K562 (cell line): ENCODE measurements around the gene LRRC43. TPM values are rescaled to one million over a fixed set of nuclear protein-coding genes. Genes with fewer than 3 reads are reported as not detected.

ENCODE experiments used
- DNMT1 ChIP-seq: fragments of 450-650 bp; IDR thresholded peaks from 2 replicates; pipeline ENCODE4 v1.6.1; 2016; ENCODE audit warnings: antibody characterized with exemption, mild to moderate bottlenecking
- EGR1 ChIP-seq: fragments of 450-650 bp; conservative IDR thresholded peaks from 2 replicates; pipeline ENCODE4 v1.6.1; 2017; ENCODE audit warnings: mild to moderate bottlenecking
- ERF ChIP-seq: fragments of 450-650 bp; formaldehyde crosslinking; IDR thresholded peaks from 2 replicates; pipeline ENCODE4 v1.4.0; 2020; ENCODE audit warnings: mild to moderate bottlenecking, mixed read lengths
- ETS2 ChIP-seq: IDR thresholded peaks from 2 replicates; pipeline ENCODE4 v1.6.1; 2016; ENCODE audit warnings: borderline replicate concordance, missing genetic modification characterization, mild to moderate bottlenecking, moderate library complexity, missing compliant biosample characterization; ENCODE audit not compliant: poor library complexity, severe bottlenecking
- KDM2B ChIP-seq: fragments of 250-450 bp; sonication (Bioruptor Pico); IDR thresholded peaks from 2 replicates; pipeline ENCODE4 v1.8.0; 2021; ENCODE audit warnings: mild to moderate bottlenecking, moderate library complexity
- NR2C1 ChIP-seq, 2 experiments: fragments of 450-650 bp; IDR thresholded peaks; 2 replicates each; pipeline ENCODE4 v1.6.1; 2017; ENCODE audit warnings: mild to moderate bottlenecking in 2 of 2, antibody characterized with exemption in 1 of 2, inconsistent platforms in 1 of 2, missing compliant biosample characterization in 1 of 2, missing genetic modification characterization in 1 of 2
- POLR3A ChIP-seq: IDR thresholded peaks from 2 replicates; pipeline ENCODE4 v1.6.1; 2011; ENCODE audit warnings: borderline replicate concordance, mild to moderate bottlenecking, moderate library complexity; ENCODE audit not compliant: insufficient read length, insufficient read depth; ENCODE audit errors: extremely low read depth
- RBM15 ChIP-seq: fragments of 200-400 bp; formaldehyde crosslinking; IDR thresholded peaks from 2 replicates; pipeline ENCODE4 v1.6.1; 2018; ENCODE audit warnings: mild to moderate bottlenecking, low read length, moderate library complexity; ENCODE audit not compliant: insufficient read depth
- SIN3B ChIP-seq: fragments of 450-650 bp; IDR thresholded peaks from 2 replicates; pipeline ENCODE4 v1.6.1; 2017; ENCODE audit warnings: low read depth, mild to moderate bottlenecking, moderate library complexity
- STAG1 ChIP-seq: sonication (generic); formaldehyde crosslinking; IDR thresholded peaks from 2 replicates; pipeline ENCODE4 v1.5.0; 2020; ENCODE audit warnings: missing genetic modification reagents, borderline replicate concordance
- TAF7 ChIP-seq: fragments of 450-650 bp; IDR thresholded peaks from 2 replicates; pipeline ENCODE4 v1.6.1; 2016; ENCODE audit warnings: missing genetic modification characterization, missing compliant biosample characterization
- TAF9B ChIP-seq: fragments of 450-650 bp; IDR thresholded peaks from 2 replicates; pipeline ENCODE4 v1.6.1; 2018; ENCODE audit warnings: mild to moderate bottlenecking; ENCODE audit not compliant: partially characterized antibody
- TEAD2 ChIP-seq: fragments of 450-650 bp; IDR thresholded peaks from 2 replicates; pipeline ENCODE4 v1.6.1; 2016; ENCODE audit warnings: missing genetic modification characterization, control low read depth, missing compliant biosample characterization
- TOE1 ChIP-seq, 2 experiments: fragments of 450-650 bp in 1 of 2; sonication (generic) in 1 of 2; formaldehyde crosslinking in 1 of 2; IDR thresholded peaks; 2 replicates each; pipeline versions ENCODE4 v1.7.1 to v1.8.0; 2016 to 2022; ENCODE audit warnings: borderline replicate concordance in 2 of 2, mild to moderate bottlenecking in 2 of 2, antibody characterized with exemption in 1 of 2, inconsistent platforms in 1 of 2, low read depth in 1 of 2, missing genetic modification reagents in 1 of 2, moderate library complexity in 1 of 2
- XRCC5 ChIP-seq: fragments of 200-400 bp; formaldehyde crosslinking; IDR thresholded peaks from 2 replicates; pipeline ENCODE4 v1.6.1; 2017; ENCODE audit warnings: low read depth, mild to moderate bottlenecking, low read length
- ZNF239 ChIP-seq: fragments of 250-450 bp; sonication (Bioruptor Pico); IDR thresholded peaks from 2 replicates; pipeline ENCODE4 v1.4.0; 2020; ENCODE audit warnings: mild to moderate bottlenecking
- ZNF253 ChIP-seq: fragments of 250-450 bp; sonication (Bioruptor Pico); conservative IDR thresholded peaks from 2 replicates; pipeline ENCODE4 v1.6.1; 2021; ENCODE audit warnings: mild to moderate bottlenecking
- polyA plus RNA-seq, 8 experiments: library from polyadenylated mRNA; depleted of rRNA in 4 of 8; stranded (reverse) in 5 of 8; unstranded in 3 of 8; fragments of >200 nt; fragmentation: Nextera tagmentation in 2 of 8; fragmentation: Illumina TruSeq in 1 of 8; extraction: Ambion mirVana in 2 of 8; extraction: Trizol in 1 of 8; gene quantifications; 2 replicates each; pipeline versions ENCODE4 v1.2.1 to v1.2.3, GENCODE V29; 2011 to 2014; ENCODE audit warnings: inconsistent platforms in 1 of 8, missing spikeins in 1 of 8
- total RNA-seq, 7 experiments: library from RNA; depleted of rRNA in 6 of 7; stranded (reverse); fragments of >200 nt in 6 of 7; fragmentation: Illumina TruSeq in 2 of 7; extraction: Trizol in 2 of 7; gene quantifications; 2 replicates each; pipeline versions ENCODE4 v1.2.1 to v1.2.3, GENCODE V29; 2011 to 2021; ENCODE audit warnings: low replicate concordance in 1 of 7
- TF ChIP-seq, protein P1 (sequence below), 2 experiments: fragments of 450-650 bp in 1 of 2; sonication (generic) in 1 of 2; formaldehyde crosslinking in 1 of 2; IDR thresholded peaks in 1 of 2; conservative IDR thresholded peaks in 1 of 2; 2 replicates each; pipeline versions ENCODE4 v1.6.1 to v1.8.1; 2016 to 2023; ENCODE audit warnings: mild to moderate bottlenecking in 2 of 2, moderate library complexity in 2 of 2, inconsistent platforms in 1 of 2, missing genetic modification reagents in 1 of 2
- TF ChIP-seq, protein P2 (sequence below): fragments of 450-650 bp; IDR thresholded peaks from 2 replicates; pipeline ENCODE4 v1.6.1; 2017; ENCODE audit warnings: antibody characterized with exemption, mild to moderate bottlenecking
- TF ChIP-seq, protein P3 (sequence below): fragments of 450-650 bp; formaldehyde crosslinking; IDR thresholded peaks from 2 replicates; pipeline ENCODE4 v1.4.0; 2022; ENCODE audit warnings: missing genetic modification characterization

Gene LRRC43
- total and polyA plus RNA-seq, 9 of the 15 experiments (the other 6 are each of a cell fraction or from before 2014, with no cell fraction given) = 0.19 TPM; not detected in 8

DNA sequence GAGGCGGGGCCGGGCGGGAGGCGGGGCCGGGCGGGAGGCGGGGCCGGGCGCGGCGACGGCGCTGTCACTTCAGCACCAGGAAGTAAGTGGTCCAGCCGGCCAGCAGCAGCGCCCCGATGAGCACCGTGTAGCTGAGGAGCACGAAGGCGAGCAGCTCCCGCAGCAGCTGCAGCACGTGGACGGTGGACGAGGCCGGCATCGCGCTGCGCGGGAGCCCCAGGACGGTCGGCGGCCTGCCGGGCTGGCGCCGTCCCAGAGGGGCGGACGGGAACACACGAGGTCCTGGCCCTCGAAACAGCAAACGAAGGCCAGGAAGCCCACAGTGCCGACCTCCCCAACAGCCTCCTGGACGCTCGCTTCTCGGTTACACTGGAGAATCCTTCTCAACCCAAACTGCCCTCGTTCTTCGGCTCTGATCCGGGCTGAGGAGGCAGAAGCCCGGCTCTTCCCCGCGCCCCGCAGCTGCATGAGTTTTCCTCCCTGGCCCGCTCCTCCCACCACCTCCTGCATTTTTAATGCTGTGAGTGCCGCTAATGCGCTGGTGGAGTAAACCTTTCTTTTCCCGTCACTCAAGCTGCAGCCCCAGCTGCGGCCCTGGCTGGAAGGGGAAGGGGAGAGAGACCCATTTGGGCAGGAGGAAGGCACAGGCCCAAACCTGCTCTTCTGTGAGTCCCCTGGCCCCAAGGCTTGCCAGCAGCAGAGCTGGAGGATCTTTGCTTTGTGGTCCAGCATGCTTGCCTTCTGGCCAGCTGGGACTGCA is 43.6 kb downstream of the LRRC43 start (continued):
- TF ChIP-seq XRCC5 (no peak), ERF (CRISPR knock-in tag) (0 out of 2 replicates have a peak, but pooled peaks have one; percentile 74), TEAD2 (no peak), DNMT1 (no peak), STAG1 (CRISPR knock-in tag) (peak; percentile 77; the same call in 1 of the 2 replicates), KDM2B (CRISPR knock-in tag) (peak; percentile 64; the same call in 1 of the 2 replicates), RBM15 (no peak), TOE1 (IDR thresholded peaks at IDR 0.05; ENCODE audit: borderline replicate concordance) (no peak; the same call in 1 of the 2 replicates), TOE1 (CRISPR knock-in tag; IDR thresholded peaks at IDR 0.05; ENCODE audit: borderline replicate concordance, low read depth) (0 out of 2 replicates have a peak, but pooled peaks have one; percentile 25), TAF9B (no peak), ZNF253 (CRISPR knock-in tag) (no peak), NR2C1 (IDR thresholded peaks at IDR 0.05) (no peak), NR2C1 (tag; IDR thresholded peaks at IDR 0.05) (no peak), POLR3A (no peak), ETS2 (tag) (no peak), TAF7 (tag) (no peak), ZNF239 (CRISPR knock-in tag) (no peak), EGR1 (no peak), SIN3B (no peak)
- TF ChIP-seq, protein P1, sequence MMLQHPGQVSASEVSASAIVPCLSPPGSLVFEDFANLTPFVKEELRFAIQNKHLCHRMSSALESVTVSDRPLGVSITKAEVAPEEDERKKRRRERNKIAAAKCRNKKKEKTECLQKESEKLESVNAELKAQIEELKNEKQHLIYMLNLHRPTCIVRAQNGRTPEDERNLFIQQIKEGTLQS (IDR thresholded peaks at IDR 0.05) = no peak
- TF ChIP-seq, protein P1 (CRISPR knock-in tag; conservative IDR thresholded peaks at IDR 0.05) = peak; percentile 75; the same call in 1 of the 2 replicates
- TF ChIP-seq, protein P2, sequence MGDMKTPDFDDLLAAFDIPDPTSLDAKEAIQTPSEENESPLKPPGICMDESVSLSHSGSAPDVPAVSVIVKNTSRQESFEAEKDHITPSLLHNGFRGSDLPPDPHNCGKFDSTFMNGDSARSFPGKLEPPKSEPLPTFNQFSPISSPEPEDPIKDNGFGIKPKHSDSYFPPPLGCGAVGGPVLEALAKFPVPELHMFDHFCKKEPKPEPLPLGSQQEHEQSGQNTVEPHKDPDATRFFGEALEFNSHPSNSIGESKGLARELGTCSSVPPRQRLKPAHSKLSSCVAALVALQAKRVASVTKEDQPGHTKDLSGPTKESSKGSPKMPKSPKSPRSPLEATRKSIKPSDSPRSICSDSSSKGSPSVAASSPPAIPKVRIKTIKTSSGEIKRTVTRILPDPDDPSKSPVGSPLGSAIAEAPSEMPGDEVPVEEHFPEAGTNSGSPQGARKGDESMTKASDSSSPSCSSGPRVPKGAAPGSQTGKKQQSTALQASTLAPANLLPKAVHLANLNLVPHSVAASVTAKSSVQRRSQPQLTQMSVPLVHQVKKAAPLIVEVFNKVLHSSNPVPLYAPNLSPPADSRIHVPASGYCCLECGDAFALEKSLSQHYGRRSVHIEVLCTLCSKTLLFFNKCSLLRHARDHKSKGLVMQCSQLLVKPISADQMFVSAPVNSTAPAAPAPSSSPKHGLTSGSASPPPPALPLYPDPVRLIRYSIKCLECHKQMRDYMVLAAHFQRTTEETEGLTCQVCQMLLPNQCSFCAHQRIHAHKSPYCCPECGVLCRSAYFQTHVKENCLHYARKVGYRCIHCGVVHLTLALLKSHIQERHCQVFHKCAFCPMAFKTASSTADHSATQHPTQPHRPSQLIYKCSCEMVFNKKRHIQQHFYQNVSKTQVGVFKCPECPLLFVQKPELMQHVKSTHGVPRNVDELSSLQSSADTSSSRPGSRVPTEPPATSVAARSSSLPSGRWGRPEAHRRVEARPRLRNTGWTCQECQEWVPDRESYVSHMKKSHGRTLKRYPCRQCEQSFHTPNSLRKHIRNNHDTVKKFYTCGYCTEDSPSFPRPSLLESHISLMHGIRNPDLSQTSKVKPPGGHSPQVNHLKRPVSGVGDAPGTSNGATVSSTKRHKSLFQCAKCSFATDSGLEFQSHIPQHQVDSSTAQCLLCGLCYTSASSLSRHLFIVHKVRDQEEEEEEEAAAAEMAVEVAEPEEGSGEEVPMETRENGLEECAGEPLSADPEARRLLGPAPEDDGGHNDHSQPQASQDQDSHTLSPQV = peak; percentile 93
- TF ChIP-seq, protein P3, sequence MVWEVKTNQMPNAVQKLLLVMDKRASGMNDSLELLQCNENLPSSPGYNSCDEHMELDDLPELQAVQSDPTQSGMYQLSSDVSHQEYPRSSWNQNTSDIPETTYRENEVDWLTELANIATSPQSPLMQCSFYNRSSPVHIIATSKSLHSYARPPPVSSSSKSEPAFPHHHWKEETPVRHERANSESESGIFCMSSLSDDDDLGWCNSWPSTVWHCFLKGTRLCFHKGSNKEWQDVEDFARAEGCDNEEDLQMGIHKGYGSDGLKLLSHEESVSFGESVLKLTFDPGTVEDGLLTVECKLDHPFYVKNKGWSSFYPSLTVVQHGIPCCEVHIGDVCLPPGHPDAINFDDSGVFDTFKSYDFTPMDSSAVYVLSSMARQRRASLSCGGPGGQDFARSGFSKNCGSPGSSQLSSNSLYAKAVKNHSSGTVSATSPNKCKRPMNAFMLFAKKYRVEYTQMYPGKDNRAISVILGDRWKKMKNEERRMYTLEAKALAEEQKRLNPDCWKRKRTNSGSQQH (CRISPR knock-in tag) = 0 out of 2 replicates have a peak, but pooled peaks have one; percentile 23
